Stimulated activated naive B cell treated with anti-CD40 and anti-IgM and Interleukin-4, amounts not matched to agents 10 μg/mL and 1 μg/mL and 100 μg/mL, for 72 hours (primary cell): ENCODE results near the gene DCAF8.

ENCODE experiments used
- ATAC-seq, 2 donors: fragments of 150-1000 bp; cut with Tn5 transposase; replicated peaks; 2 replicates each; pipeline ENCODE4 v1.10.0; 2021; ENCODE audit warnings: moderate library complexity in 1 of 2
- DNase-seq: peaks from one replicate; pipeline ENCODE4 v3.0.0; 2021
- H3K27ac Mint-ChIP-seq: one replicate; pipeline ENCODE4 v1.8.0; 2022; ENCODE audit warnings: mild to moderate bottlenecking, mixed read lengths
- H3K27me3 Mint-ChIP-seq, 2 donors: one replicate each; pipeline ENCODE4 v1.8.0; 2022; ENCODE audit warnings: mixed read lengths in 2 of 2
- H3K36me3 Mint-ChIP-seq, 2 donors: one replicate each; pipeline ENCODE4 v1.8.0; 2022; ENCODE audit warnings: mixed read lengths in 2 of 2, mild to moderate bottlenecking in 1 of 2
- H3K4me1 Mint-ChIP-seq, 2 donors: one replicate each; pipeline ENCODE4 v1.8.0; 2022; ENCODE audit warnings: mixed read lengths in 2 of 2, mild to moderate bottlenecking in 1 of 2
- H3K4me3 Mint-ChIP-seq, 2 donors: one replicate each; pipeline ENCODE4 v1.8.0; 2022; ENCODE audit warnings: mild to moderate bottlenecking in 2 of 2, mixed read lengths in 2 of 2, moderate library complexity in 1 of 2
- H3K9me3 Mint-ChIP-seq, 2 donors: one replicate each; pipeline ENCODE4 v1.8.0; 2022; ENCODE audit warnings: mixed read lengths in 2 of 2, mild to moderate bottlenecking in 1 of 2

DCAF8 gene

DNA sequence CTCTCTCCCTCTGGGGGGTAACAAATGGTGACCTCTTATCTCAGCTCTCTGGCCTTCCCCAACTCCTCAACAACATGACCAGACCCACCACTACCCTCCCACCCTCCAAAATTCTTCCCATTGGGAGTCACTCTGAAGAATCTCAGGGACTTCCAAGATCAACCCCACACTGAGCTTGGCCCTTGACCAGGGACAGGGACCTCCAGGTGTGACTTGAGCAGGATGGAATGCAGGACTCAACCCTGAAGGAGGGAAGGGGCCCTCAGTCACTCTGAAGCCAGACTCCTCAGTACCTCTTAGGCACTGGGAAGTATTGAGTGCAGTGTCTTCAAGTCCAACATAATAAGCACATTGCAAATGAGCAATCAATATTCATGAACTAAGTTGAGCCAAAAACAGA lies 70.1 kb downstream of the DCAF8 start:
- Mint-ChIP-seq H3K36me3 (no peaks in the 10 kb centered on the region), H3K9me3 (no peaks in the 10 kb centered on the region), H3K27me3 (peaks cover 0 to 9% of the 10 kb centered on the region in 2 donors), H3K4me1 (peaks cover 0 to 10% of the 10 kb centered on the region in 2 donors), H3K4me3 (no peak overlapping the region), H3K27ac (no peak overlapping the region)
- DNase-seq: no peak
- no peak for ATAC-seq

GRCh38 chr1:160191756-160192155 lies 70.6 kb downstream of the DCAF8 start:
- Mint-ChIP-seq H3K4me3 (no peak overlapping the region), H3K4me1 (peaks cover 0 to 10% of the 10 kb centered on the region in 2 donors), H3K9me3 (no peaks in the 10 kb centered on the region), H3K27me3 (peaks cover 0 to 13% of the 10 kb centered on the region in 2 donors), H3K36me3 (no peaks in the 10 kb centered on the region), H3K27ac (no peak overlapping the region)
- no peak for ATAC-seq
- no peak for DNase-seq

- DNase-seq (no peak), ATAC-seq (no peak)
- H3K27me3 Mint-ChIP-seq: peaks cover 6 to 23% of the 10 kb centered on the region in 2 donors
- H3K4me1 Mint-ChIP-seq: peaks cover 0 to 10% of the 10 kb centered on the region in 2 donors
- no peaks in the 10 kb centered on the region for H3K9me3 Mint-ChIP-seq
- no peak within 1 kb of the TSS for H3K27ac Mint-ChIP-seq
- H3K4me3 Mint-ChIP-seq: no peak within 1 kb of the TSS
- H3K36me3 Mint-ChIP-seq: no peaks in the 10 kb centered on the region
Observed at GRCh38 chr1:160189649-160190625, 72.4 kb downstream of the DCAF8 start, which contains the start of gene CASQ1. CASQ1 (plus strand) TSS chr1:160190575; CDS start chr1:160190752, 177 bp downstream.

GRCh38 chr1:160188341-160188740 lies 74.0 kb downstream of the DCAF8 start:
- Mint-ChIP-seq H3K4me1 (peaks cover 0 to 10% of the 10 kb centered on the region in 2 donors), H3K4me3 (no peak overlapping the region), H3K27me3 (peaks cover 8 to 23% of the 10 kb centered on the region in 2 donors), H3K9me3 (no peaks in the 10 kb centered on the region), H3K27ac (no peak overlapping the region), H3K36me3 (no peaks in the 10 kb centered on the region)
- no peak for ATAC-seq
- no peak for DNase-seq

- H3K36me3 Mint-ChIP-seq: no peaks in the 10 kb centered on the region
- no peak overlapping the region for H3K27ac Mint-ChIP-seq
- peaks cover 0 to 10% of the 10 kb centered on the region in 2 donors for H3K4me1 Mint-ChIP-seq
- ATAC-seq (no peak), DNase-seq (no peak)
- H3K27me3 Mint-ChIP-seq: peaks cover 15 to 26% of the 10 kb centered on the region in 2 donors
- H3K4me3 Mint-ChIP-seq: no peak overlapping the region
- H3K9me3 Mint-ChIP-seq: no peaks in the 10 kb centered on the region
Observed at GRCh38 chr1:160187407-160187806, 74.9 kb downstream of the DCAF8 start.

DNA sequence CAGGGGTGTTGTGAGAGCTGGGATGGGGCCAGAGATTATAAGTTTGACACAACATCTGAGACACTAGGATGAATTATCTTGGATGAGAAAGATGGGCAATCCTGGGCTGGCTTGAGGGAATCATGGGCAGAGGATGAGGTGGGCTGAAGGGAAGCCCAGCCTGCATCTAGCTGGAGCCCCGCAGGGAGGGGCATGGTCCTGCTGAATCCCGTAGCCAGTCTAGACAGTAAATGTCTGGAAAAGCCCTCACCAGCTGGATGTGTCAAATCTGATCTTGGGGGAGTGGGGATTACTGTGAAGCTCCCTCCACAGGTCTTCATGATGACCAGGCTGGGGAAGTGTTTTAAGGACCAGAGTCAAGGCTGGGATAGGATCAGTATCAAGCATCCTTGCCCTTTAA lies 75.6 kb downstream of the DCAF8 start:
- Mint-ChIP-seq H3K27ac (no peak overlapping the region), H3K9me3 (no peaks in the 10 kb centered on the region), H3K4me3 (no peak overlapping the region), H3K4me1 (peaks cover 0 to 10% of the 10 kb centered on the region in 2 donors), H3K27me3 (peaks cover 17 to 29% of the 10 kb centered on the region in 2 donors), H3K36me3 (no peaks in the 10 kb centered on the region)
- DNase-seq: no peak
- ATAC-seq: no peak

GRCh38 chr1:160186246-160186645 lies 76.1 kb downstream of the DCAF8 start:
- H3K4me3 Mint-ChIP-seq: no peak overlapping the region
- DNase-seq: no peak

GRCh38 chr1:160179336-160179735 lies 83.0 kb downstream of the DCAF8 start:
- no peak overlapping the region for H3K27ac Mint-ChIP-seq
- H3K4me3 Mint-ChIP-seq: no peak overlapping the region
- no peak for DNase-seq
- H3K4me1 Mint-ChIP-seq: peaks cover 0 to 1% of the 10 kb centered on the region in 2 donors
- H3K36me3 Mint-ChIP-seq: no peaks in the 10 kb centered on the region
- H3K27me3 Mint-ChIP-seq: peaks cover 26 to 31% of the 10 kb centered on the region in 2 donors
- no peak for ATAC-seq
- no peaks in the 10 kb centered on the region for H3K9me3 Mint-ChIP-seq

More at GRCh38 chr1:160186246-160186645, 76.1 kb downstream of the DCAF8 start:
- no peaks in the 10 kb centered on the region for H3K9me3 Mint-ChIP-seq
- H3K27me3 Mint-ChIP-seq: peaks cover 20 to 30% of the 10 kb centered on the region in 2 donors
- ATAC-seq: no peak
- no peaks in the 10 kb centered on the region for H3K36me3 Mint-ChIP-seq
- H3K27ac Mint-ChIP-seq: no peak overlapping the region
- peaks cover 0 to 10% of the 10 kb centered on the region in 2 donors for H3K4me1 Mint-ChIP-seq

DNA sequence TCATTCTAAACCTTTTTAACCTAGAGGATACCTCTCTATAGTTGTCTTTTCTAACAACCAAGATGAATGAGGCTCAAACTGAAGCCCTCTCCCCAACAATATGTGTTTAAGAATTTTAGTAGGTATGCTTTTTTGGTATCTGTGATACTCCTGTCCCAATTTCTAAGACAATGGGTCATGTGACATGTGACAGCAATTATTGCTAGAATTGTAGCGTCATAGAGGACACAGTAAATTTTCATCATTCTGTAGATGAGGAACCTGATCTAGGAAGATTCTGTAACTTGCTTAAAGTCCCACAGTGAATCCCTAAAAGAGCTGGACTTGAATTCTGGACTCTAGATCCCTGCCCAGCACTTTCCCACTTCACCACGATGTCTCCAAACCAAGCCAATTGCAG lies 83.6 kb downstream of the DCAF8 start:
- peaks cover 32 to 37% of the 10 kb centered on the region in 2 donors for H3K27me3 Mint-ChIP-seq
- H3K27ac Mint-ChIP-seq: no peak overlapping the region
- ATAC-seq (no peak), DNase-seq (no peak)
- peaks cover 0 to 1% of the 10 kb centered on the region in 2 donors for H3K4me1 Mint-ChIP-seq
- no peaks in the 10 kb centered on the region for H3K9me3 Mint-ChIP-seq
- H3K4me3 Mint-ChIP-seq: no peak overlapping the region
- H3K36me3 Mint-ChIP-seq: no peaks in the 10 kb centered on the region

DNA sequence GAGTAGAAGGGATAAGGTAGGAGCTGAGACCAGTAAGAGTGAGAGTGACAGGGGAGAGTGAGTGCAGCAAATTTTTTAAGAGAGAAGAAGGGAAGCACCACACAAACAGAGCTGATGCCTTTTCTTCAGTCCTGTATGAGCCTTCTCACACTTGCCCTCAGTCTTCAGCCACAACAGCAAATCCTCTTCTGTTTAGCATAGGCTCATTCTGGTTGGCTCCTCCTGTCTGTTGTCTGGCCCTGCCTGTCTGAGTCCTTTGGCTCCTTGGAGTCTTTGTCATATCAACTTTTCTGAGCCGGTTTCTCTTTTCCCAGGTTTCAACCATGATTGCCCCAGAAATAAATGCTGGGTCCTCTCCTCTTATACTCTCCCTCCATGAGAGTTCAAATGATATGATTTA lies 84.7 kb downstream of the DCAF8 start:
- H3K9me3 Mint-ChIP-seq: no peaks in the 10 kb centered on the region
- no peak overlapping the region for H3K4me3 Mint-ChIP-seq
- peaks cover 35 to 36% of the 10 kb centered on the region in 2 donors for H3K27me3 Mint-ChIP-seq
- DNase-seq (no peak), ATAC-seq (no peak)
- peaks cover 0 to 1% of the 10 kb centered on the region in 2 donors for H3K4me1 Mint-ChIP-seq
- H3K27ac Mint-ChIP-seq: no peak overlapping the region
- H3K36me3 Mint-ChIP-seq: no peaks in the 10 kb centered on the region

DNA sequence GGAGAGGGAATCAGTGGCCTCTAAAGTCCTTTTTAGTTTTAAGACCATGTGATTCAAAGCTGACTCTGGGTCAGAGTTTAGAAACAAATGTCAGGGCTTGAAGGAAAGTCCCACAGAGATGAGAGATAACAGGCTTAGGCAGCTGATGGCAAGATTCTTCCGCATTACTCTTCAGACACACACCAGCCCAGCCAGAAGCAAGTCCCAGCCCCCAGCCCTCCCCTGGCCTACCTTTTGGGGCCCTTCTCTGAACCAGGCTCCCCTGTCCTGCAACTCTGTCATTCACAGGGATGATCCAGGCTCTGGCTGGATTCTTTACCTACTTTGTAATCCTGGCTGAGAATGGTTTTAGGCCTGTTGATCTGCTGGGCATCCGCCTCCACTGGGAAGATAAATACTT lies 85.1 kb downstream of the DCAF8 start:
- DNase-seq: no peak
- H3K9me3 Mint-ChIP-seq: no peaks in the 10 kb centered on the region
- H3K27ac Mint-ChIP-seq: no peak overlapping the region
- H3K27me3 Mint-ChIP-seq: peaks cover 38 to 39% of the 10 kb centered on the region in 2 donors
- H3K4me3 Mint-ChIP-seq: no peak overlapping the region
- no peaks in the 10 kb centered on the region for H3K36me3 Mint-ChIP-seq
- peaks cover 0 to 1% of the 10 kb centered on the region in 2 donors for H3K4me1 Mint-ChIP-seq
- ATAC-seq: peak; percentile 36 to 61

DNA sequence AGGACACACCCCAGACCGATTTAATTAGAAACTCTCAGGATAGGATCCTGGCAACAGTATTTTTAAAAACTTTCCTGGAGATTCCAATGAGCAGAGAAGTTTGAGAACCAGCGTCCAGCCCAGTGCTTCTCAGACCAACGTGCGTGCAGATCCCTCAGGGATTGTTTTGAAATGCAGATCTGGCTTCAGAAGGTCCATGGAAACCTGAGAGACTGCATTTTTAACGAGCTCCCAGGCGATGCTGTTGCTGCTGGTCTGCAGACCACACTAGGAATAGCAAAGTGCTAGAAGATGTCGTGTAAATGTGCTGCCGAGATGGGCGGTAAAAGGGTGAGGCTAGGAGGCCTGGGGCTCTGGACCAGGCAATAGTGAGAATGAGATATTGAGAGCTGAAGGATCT lies 90.4 kb downstream of the DCAF8 start:
- ATAC-seq (no peak), DNase-seq (no peak)
- no peaks in the 10 kb centered on the region for H3K36me3 Mint-ChIP-seq
- no peaks in the 10 kb centered on the region for H3K9me3 Mint-ChIP-seq
- no peak overlapping the region for H3K27ac Mint-ChIP-seq
- H3K4me1 Mint-ChIP-seq: peaks cover 29 to 35% of the 10 kb centered on the region in 2 donors
- H3K27me3 Mint-ChIP-seq: peaks cover 26 to 28% of the 10 kb centered on the region in 2 donors
- no peak overlapping the region for H3K4me3 Mint-ChIP-seq

DNA sequence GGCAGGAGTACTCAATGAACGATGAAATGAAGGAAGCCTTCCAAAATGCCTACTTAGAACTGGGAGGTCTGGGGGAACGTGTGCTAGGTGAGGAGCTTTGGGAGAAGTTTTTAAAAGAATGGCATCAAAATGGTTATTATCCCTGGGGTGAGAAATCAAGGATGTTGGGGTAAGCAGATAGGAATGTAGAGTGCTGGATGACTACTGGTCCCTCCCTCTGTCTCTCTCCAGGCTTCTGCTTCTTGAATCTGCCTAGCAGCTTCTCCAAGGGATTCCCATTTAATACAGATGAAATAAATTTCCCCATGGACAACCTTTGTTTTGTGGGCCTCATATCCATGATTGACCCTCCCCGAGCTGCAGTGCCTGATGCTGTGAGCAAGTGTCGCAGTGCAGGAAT lies 91.0 kb downstream of the DCAF8 start:
- Mint-ChIP-seq H3K36me3 (no peaks in the 10 kb centered on the region), H3K27ac (no peak overlapping the region), H3K4me3 (no peak overlapping the region), H3K27me3 (peaks cover 28 to 30% of the 10 kb centered on the region in 2 donors), H3K9me3 (no peaks in the 10 kb centered on the region), H3K4me1 (peaks cover 31 to 40% of the 10 kb centered on the region in 2 donors)
- no peak for DNase-seq
- no peak for ATAC-seq

DNA sequence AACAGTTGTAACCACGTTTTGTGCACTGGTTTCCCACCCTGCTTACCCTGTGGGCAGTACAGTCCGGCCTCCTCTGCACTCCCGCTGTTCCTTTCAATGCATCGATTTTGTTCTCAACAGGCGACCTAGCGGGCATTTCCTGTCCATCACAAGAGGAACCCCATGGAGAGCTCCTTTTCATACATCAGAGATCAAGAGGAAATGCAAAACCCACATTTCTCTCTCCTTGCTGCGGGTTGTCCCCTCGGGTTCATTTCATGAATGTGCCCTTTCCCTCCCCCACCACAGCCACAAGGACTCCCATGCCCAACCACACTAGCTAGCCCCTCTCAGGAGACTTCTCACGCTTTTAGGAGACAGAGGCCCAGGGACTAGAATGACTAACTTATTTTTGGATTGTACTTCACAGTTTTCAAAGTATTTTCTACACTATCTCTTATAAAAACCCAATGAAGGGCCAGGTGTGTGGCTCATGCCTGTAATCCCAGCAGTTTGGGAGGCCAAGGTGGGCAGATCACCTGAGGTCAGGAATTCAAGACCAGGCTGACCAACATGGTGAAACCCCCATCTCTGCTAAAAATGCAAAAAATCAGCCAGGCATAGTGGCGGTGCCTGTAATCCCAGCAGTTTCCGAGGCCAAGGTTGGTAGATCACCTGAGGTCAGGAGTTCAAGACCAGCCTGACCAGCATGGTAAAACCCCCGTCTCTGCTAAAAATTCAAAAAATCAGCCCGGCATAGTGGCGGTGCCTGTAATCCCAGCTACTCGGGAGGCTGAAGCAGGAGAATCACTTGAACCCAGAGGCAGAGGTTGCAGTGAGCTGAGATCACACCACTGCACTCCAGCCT lies 92.6 kb downstream of the DCAF8 start:
- DNase-seq (peak; percentile 77), ATAC-seq (peak; percentile 93)
- Mint-ChIP-seq H3K27me3 (peaks cover 25 to 26% of the 10 kb centered on the region in 2 donors), H3K4me1 (peaks cover 36 to 46% of the 10 kb centered on the region in 2 donors), H3K27ac (peak overlapping the region; percentile 81), H3K9me3 (no peaks in the 10 kb centered on the region), H3K4me3 (peak overlapping the region; percentile 31 to 51), H3K36me3 (no peaks in the 10 kb centered on the region)
